Muscle of leg (tissue), 11 donors: ENCODE results near the gene GDF9. TPM values are rescaled to one million over a fixed set of nuclear protein-coding genes. Genes with fewer than 3 reads are reported as not detected.
A peak's percentile ranks its signal among the peaks of the same experiment; 100 is the strongest.

Experiments
- DNase-seq: peaks from one replicate; pipeline ENCODE4 v3.0.0; 2013
- H3K27ac ChIP-seq: one replicate; pipeline ENCODE4 v1.5.1; 2013; ENCODE audit warnings: mild to moderate bottlenecking, low read length, control low read depth
- H3K27me3 ChIP-seq: one replicate; pipeline ENCODE4 v1.6.1; 2013; ENCODE audit warnings: low read length; ENCODE audit not compliant: control insufficient read depth, insufficient read depth
- H3K36me3 ChIP-seq: one replicate; pipeline ENCODE4 v1.6.1; 2013; ENCODE audit warnings: low read length; ENCODE audit not compliant: control insufficient read depth, insufficient read depth
- H3K4me1 ChIP-seq: one replicate; pipeline ENCODE4 v1.6.1; 2013; ENCODE audit warnings: low read length; ENCODE audit not compliant: control insufficient read depth, insufficient read depth
- H3K4me3 ChIP-seq: one replicate; pipeline ENCODE4 v1.5.1; 2013; ENCODE audit warnings: low read length, control low read depth
- H3K9me3 ChIP-seq: replicated peaks from 2 replicates; pipeline ENCODE4 v1.6.1; 2013; ENCODE audit warnings: low read depth, low read length; ENCODE audit not compliant: control insufficient read depth
- WGBS: methylation state at CpG from one replicate; pipeline ENCODE4 v1.1.5; 2013; ENCODE audit warnings: missing lambda C conversion rate; ENCODE audit not compliant: insufficient coverage; 5-methylcytosine and 5-hydroxymethylcytosine counted together
- polyA plus RNA-seq, 8 donors: library from polyadenylated mRNA; unstranded; fragments of 120-200 nt; gene quantifications; one replicate each; pipeline versions ENCODE4 v1.2.1 to v1.2.3, GENCODE V29; 2013; ENCODE audit warnings: inconsistent platforms in 1 of 8, low replicate concordance in 1 of 8; ENCODE audit not compliant: insufficient read length in 8 of 8, insufficient read depth in 1 of 8
- total RNA-seq: library from RNA; stranded (reverse); fragments of 120-200 nt; gene quantifications from one replicate; pipeline ENCODE4 v1.2.4, GENCODE V29; 2013

The GDF9 gene
- total and polyA plus RNA-seq, 9 donors: 0.39 to 1.0 (median 0.54) TPM

- H3K4me1 ChIP-seq: no peaks in the 10 kb centered on the region
- H3K27me3 ChIP-seq: no peaks in the 10 kb centered on the region
- no peaks in the 10 kb centered on the region for H3K9me3 ChIP-seq
- no peak overlapping the region for H3K27ac ChIP-seq
- no peak for DNase-seq
- H3K4me3 ChIP-seq: no peak overlapping the region
- H3K36me3 ChIP-seq: peaks cover 41% of the 10 kb centered on the region
- 89% methylated on average over 2 of the region's 4 CpGs for WGBS
Measured at GRCh38 chr5:132895719-132896305, 29.5 kb upstream of the GDF9 start.

- Histone ChIP-seq H3K4me3 (no peak overlapping the region), H3K27ac (no peak overlapping the region), H3K27me3 (no peaks in the 10 kb centered on the region), H3K9me3 (no peaks in the 10 kb centered on the region), H3K36me3 (peaks cover 47% of the 10 kb centered on the region), H3K4me1 (no peaks in the 10 kb centered on the region)
- no peak for DNase-seq
- no CpG with 5 or more reads among the region's 4 CpGs for WGBS
Measured at GRCh38 chr5:132890817-132891216, 24.5 kb upstream of the GDF9 start.

GRCh38 chr5:132889501-132889900, 23.2 kb upstream of the GDF9 start:
- no peaks in the 10 kb centered on the region for H3K27me3 ChIP-seq
- H3K4me3 ChIP-seq: no peak overlapping the region
- H3K27ac ChIP-seq: no peak overlapping the region
- no peak for DNase-seq
- no peaks in the 10 kb centered on the region for H3K9me3 ChIP-seq
- H3K4me1 ChIP-seq: no peaks in the 10 kb centered on the region
- H3K36me3 ChIP-seq: peaks cover 46% of the 10 kb centered on the region

GRCh38 chr5:132887283-132887682, 21.0 kb upstream of the GDF9 start:
- DNase-seq: no peak
- Histone ChIP-seq H3K36me3 (peaks cover 35% of the 10 kb centered on the region), H3K27me3 (no peaks in the 10 kb centered on the region), H3K27ac (no peak overlapping the region), H3K4me3 (no peak overlapping the region), H3K4me1 (no peaks in the 10 kb centered on the region), H3K9me3 (no peaks in the 10 kb centered on the region)
- no CpG with 5 or more reads among the region's 1 CpG for WGBS

GRCh38 chr5:132886064-132886823, 20.0 kb upstream of the GDF9 start:
- Histone ChIP-seq H3K9me3 (no peaks in the 10 kb centered on the region), H3K36me3 (peaks cover 35% of the 10 kb centered on the region), H3K27me3 (no peaks in the 10 kb centered on the region), H3K4me3 (no peak overlapping the region), H3K27ac (no peak overlapping the region), H3K4me1 (no peaks in the 10 kb centered on the region)
- 92% methylated on average over 7 of the region's 11 CpGs for WGBS
- no peak for DNase-seq

GRCh38 chr5:132884548-132884947, 18.3 kb upstream of the GDF9 start:
- WGBS: no CpG with 5 or more reads among the region's 2 CpGs
- peaks cover 38% of the 10 kb centered on the region for H3K36me3 ChIP-seq
- H3K27ac ChIP-seq: no peak overlapping the region
- no peak for DNase-seq
- H3K27me3 ChIP-seq: no peaks in the 10 kb centered on the region
- no peaks in the 10 kb centered on the region for H3K9me3 ChIP-seq
- H3K4me1 ChIP-seq: no peaks in the 10 kb centered on the region
- no peak overlapping the region for H3K4me3 ChIP-seq

GRCh38 chr5:132883261-132883834, 17.1 kb upstream of the GDF9 start:
- H3K27me3 ChIP-seq: no peaks in the 10 kb centered on the region
- H3K4me3 ChIP-seq: no peak overlapping the region
- peaks cover 34% of the 10 kb centered on the region for H3K36me3 ChIP-seq
- H3K4me1 ChIP-seq: no peaks in the 10 kb centered on the region
- peak; percentile 74 for DNase-seq
- WGBS: no CpG with 5 or more reads among the region's 2 CpGs
- no peaks in the 10 kb centered on the region for H3K9me3 ChIP-seq
- no peak overlapping the region for H3K27ac ChIP-seq

GRCh38 chr5:132877938-132878337, 11.7 kb upstream of the GDF9 start:
- DNase-seq: peak; percentile 45
- peaks cover 24% of the 10 kb centered on the region for H3K36me3 ChIP-seq
- no peak overlapping the region for H3K4me3 ChIP-seq
- WGBS: no CpG with 5 or more reads among the region's 3 CpGs
- no peak overlapping the region for H3K27ac ChIP-seq
- H3K27me3 ChIP-seq: no peaks in the 10 kb centered on the region
- no peaks in the 10 kb centered on the region for H3K9me3 ChIP-seq
- H3K4me1 ChIP-seq: peaks cover 6% of the 10 kb centered on the region

- peaks cover 9% of the 10 kb centered on the region for H3K4me1 ChIP-seq
- no peaks in the 10 kb centered on the region for H3K9me3 ChIP-seq
- no peak overlapping the region for H3K4me3 ChIP-seq
- peaks cover 24% of the 10 kb centered on the region for H3K36me3 ChIP-seq
- 100% methylated on average over 1 of the region's 2 CpGs for WGBS
- no peak for DNase-seq
- H3K27me3 ChIP-seq: no peaks in the 10 kb centered on the region
- H3K27ac ChIP-seq: no peak overlapping the region
Measured at GRCh38 chr5:132877466-132877865, 11.2 kb upstream of the GDF9 start.

GRCh38 chr5:132876020-132876759, 9.9 kb upstream of the GDF9 start:
- Histone ChIP-seq H3K4me1 (peaks cover 13% of the 10 kb centered on the region), H3K9me3 (no peaks in the 10 kb centered on the region), H3K27me3 (no peaks in the 10 kb centered on the region), H3K36me3 (peaks cover 25% of the 10 kb centered on the region), H3K27ac (no peak overlapping the region), H3K4me3 (no peak overlapping the region)
- WGBS: no CpG with 5 or more reads among the region's 1 CpG
- no peak for DNase-seq
